B cell (primary cell): Measurements from ENCODE around the gene CAMTA1. TPM values are rescaled to one million over a fixed set of nuclear protein-coding genes. Genes with fewer than 3 reads are reported as not detected.

Experiments used
- ATAC-seq: fragments of 200-7000 bp; cut with Tn5 transposase; one replicate; pipeline ENCODE4 v1.10.0; 2021; ENCODE audit warnings: low read depth, mild to moderate bottlenecking, moderate number of reproducible peaks, moderate library complexity
- CTCF ChIA-PET: fragments of 350-600 bp; sonication (Branson Sonifier 250); formaldehyde crosslinking; loops from one replicate; lab custom pipeline; 2021; ENCODE audit warnings: antibody characterized with exemption, inconsistent platforms; lab: Charles Lee
- POLR2A ChIA-PET: fragments of 350-600 bp; sonication (Branson Sonifier 250); formaldehyde crosslinking; loops from one replicate; lab custom pipeline; 2021; ENCODE audit warnings: antibody characterized with exemption; lab: Charles Lee
- DNase-seq: peaks from one replicate; pipeline ENCODE4 v3.0.0; 2013
- H2AFZ ChIP-seq: 2 replicates; pipeline ENCODE4 v1.6.1; 2012; ENCODE audit warnings: mild to moderate bottlenecking, low read depth, low read length; ENCODE audit not compliant: insufficient read depth, poor library complexity, severe bottlenecking
- H3K27ac ChIP-seq, 2 donors: 1 replicate in 1 of 2; 2 replicates in 1 of 2; pipeline ENCODE4 v1.5.1; 2012 to 2013; ENCODE audit warnings: low read length in 2 of 2, mild to moderate bottlenecking in 2 of 2, moderate library complexity in 1 of 2
- H3K27me3 ChIP-seq, 4 experiments: fragments of 200-600 bp in 1 of 4; sonication (generic) in 1 of 4; replicated peaks in 1 of 4; 1 replicate in 2 of 4; 2 replicates in 2 of 4; pipeline versions ENCODE4 v1.6.1 to v1.7.0; 2013 to 2016; ENCODE audit warnings: low read length in 3 of 4, mild to moderate bottlenecking in 2 of 4, mixed read lengths in 1 of 4, moderate library complexity in 1 of 4; ENCODE audit not compliant: insufficient read depth in 4 of 4, control insufficient read depth in 3 of 4; ENCODE audit errors: control extremely low read depth in 1 of 4
- H3K36me3 ChIP-seq, 2 experiments: replicated peaks in 1 of 2; 1 replicate in 1 of 2; 2 replicates in 1 of 2; pipeline versions ENCODE4 v1.6.1 to v1.7.1; 2013; ENCODE audit warnings: low read length in 1 of 2; ENCODE audit not compliant: insufficient read depth in 2 of 2, control insufficient read depth in 1 of 2; ENCODE audit errors: control extremely low read depth in 1 of 2, extremely low read depth in 1 of 2
- H3K4me1 ChIP-seq, 2 donors: fragments of 200-600 bp in 1 of 2; sonication (generic) in 1 of 2; 1 replicate in 1 of 2; 2 replicates in 1 of 2; pipeline versions ENCODE4 v1.5.1 to v1.6.1; 2013 to 2017; ENCODE audit warnings: low read length in 2 of 2; ENCODE audit not compliant: control insufficient read depth in 2 of 2, insufficient read depth in 2 of 2
- H3K4me2 ChIP-seq: replicated peaks from 2 replicates; pipeline ENCODE3; 2012; ENCODE audit warnings: mild to moderate bottlenecking, low read depth, low read length; ENCODE audit not compliant: poor library complexity, severe bottlenecking
- H3K4me3 ChIP-seq, 5 experiments: fragments of 200-600 bp in 1 of 5; sonication (generic) in 1 of 5; 1 replicate in 3 of 5; 2 replicates in 2 of 5; pipeline versions ENCODE4 v1.5.1 to v1.7.0; 2011 to 2016; ENCODE audit warnings: low read length in 4 of 5, mild to moderate bottlenecking in 4 of 5, low read depth in 2 of 5, control low read depth in 1 of 5, moderate library complexity in 1 of 5; ENCODE audit not compliant: insufficient read depth in 1 of 5; ENCODE audit errors: control extremely low read depth in 1 of 5, extremely low read depth in 1 of 5
- H3K79me2 ChIP-seq: fragments of 200-600 bp; sonication (generic); one replicate; pipeline ENCODE4 v1.6.0; 2016; ENCODE audit warnings: low read length; ENCODE audit not compliant: control insufficient read depth, insufficient read depth
- H3K9ac ChIP-seq: fragments of 200-600 bp; sonication (generic); 2 replicates; pipeline ENCODE4 v1.6.1; 2017; ENCODE audit warnings: mild to moderate bottlenecking, low read length, moderate library complexity
- H3K9me3 ChIP-seq, 3 donors: one replicate each; pipeline versions ENCODE4 v1.6.1 to v1.7.1; 2013; ENCODE audit warnings: low read length in 2 of 3; ENCODE audit not compliant: control insufficient read depth in 2 of 3, insufficient read depth in 1 of 3; ENCODE audit errors: control extremely low read depth in 1 of 3
- H4K20me1 ChIP-seq: 2 replicates; pipeline ENCODE4 v1.6.0; 2012; ENCODE audit warnings: mild to moderate bottlenecking, low read length; ENCODE audit not compliant: insufficient read depth, control insufficient read depth, poor library complexity, severe bottlenecking
- H3K27ac Mint-ChIP-seq: one replicate; pipeline ENCODE4 v1.8.0; 2021; ENCODE audit warnings: mixed read lengths
- H3K27me3 Mint-ChIP-seq: one replicate; pipeline ENCODE4 v1.8.0; 2021; ENCODE audit warnings: mixed read lengths
- H3K4me1 Mint-ChIP-seq: one replicate; pipeline ENCODE4 v1.8.0; 2021; ENCODE audit warnings: mixed read lengths
- H3K4me3 Mint-ChIP-seq: one replicate; pipeline ENCODE4 v1.8.0; 2021; ENCODE audit warnings: mixed read lengths
- H3K9me3 Mint-ChIP-seq: one replicate; pipeline ENCODE4 v1.8.0; 2022; ENCODE audit warnings: mixed read lengths; ENCODE audit not compliant: insufficient read depth
- CTCF ChIP-seq: fragments of 200-600 bp; IDR thresholded peaks from one replicate; pipeline ENCODE4 v1.8.0; 2022; ENCODE audit warnings: antibody characterized with exemption, mild to moderate bottlenecking
- EZH2 ChIP-seq: IDR thresholded peaks from 2 replicates; pipeline ENCODE4 v1.6.1; 2012; ENCODE audit warnings: borderline replicate concordance, low read depth, mild to moderate bottlenecking, moderate library complexity, low read length; ENCODE audit not compliant: insufficient read depth, poor library complexity, severe bottlenecking
- WGBS: methylation state at CpG from one replicate; pipeline ENCODE4 v1.1.5; 2013; ENCODE audit warnings: missing lambda C conversion rate; ENCODE audit not compliant: insufficient coverage; 5-methylcytosine and 5-hydroxymethylcytosine counted together
- intact Hi-C: fragments of 100-400 bp; cut with micrococcal nuclease; formaldehyde crosslinking; loops from one replicate; pipeline ENCODE4 v1.10.0; 2022
- polyA plus RNA-seq: library from polyadenylated mRNA; depleted of rRNA; stranded (reverse); fragments of >200 nt; gene quantifications from 2 replicates; pipeline ENCODE4 v1.2.3, GENCODE V29; 2012
- total RNA-seq, 2 donors: library from RNA; stranded (reverse); fragments of 120-200 nt in 1 of 2; gene quantifications; 1 replicate in 1 of 2; 2 replicates in 1 of 2; pipeline versions ENCODE4 v1.2.3 to v1.2.4, GENCODE V29; 2013 to 2022

Gene CAMTA1
- total and polyA plus RNA-seq, 2 donors (not counting 1 experiment from before 2014, with no cell fraction given), result 42.2 to 45.7 TPM

GRCh38 chr1:6785728-6786505 is 663 bp downstream of the CAMTA1 start:
- H3K4me3 Mint-ChIP-seq, result peak overlapping the region; percentile 90
- intact Hi-C loops, result loop anchor here (1.0 to 10.0 kb wide), 4 partner anchors 85 to 791 kb away; partner anchors contain the start of genes DNAJC11, KLHL21, NPHP4 and RPL22

More at GRCh38 chr1:6785728-6786505, 663 bp downstream of the CAMTA1 start:
- Mint-ChIP-seq H3K27ac (peak overlapping the region; percentile 90), H3K27me3 (no peaks in the 10 kb centered on the region), H3K4me1 (peaks cover 51% of the 10 kb centered on the region), H3K9me3 (no peaks in the 10 kb centered on the region)
- POLR2A ChIA-PET, result interaction anchor here (1.8 kb wide), 1 partner anchor 66 kb away, joined by 4 read pairs; no protein-coding TSS in a partner anchor
- peak overlapping the region; percentile 71 for H3K9ac ChIP-seq
- CTCF ChIA-PET, result no interaction called here
- peaks cover 31% of the 10 kb centered on the region for H4K20me1 ChIP-seq
- TF ChIP-seq EZH2 (no peak), CTCF (no peak)
- peak overlapping the region; percentile 14 to 56 for H3K27ac ChIP-seq
- peaks cover 0 to 5% of the 10 kb centered on the region in 2 experiments for H3K36me3 ChIP-seq
- peak overlapping the region in 4 of 5 experiments; percentile 52 to 71 (median 60) for H3K4me3 ChIP-seq
- peak; percentile 7 for ATAC-seq
- H3K4me1 ChIP-seq, result peaks cover 15 to 18% of the 10 kb centered on the region in 2 donors
- DNase-seq, result peak; percentile 59
- H3K27me3 ChIP-seq, result no peaks in the 10 kb centered on the region
- WGBS, result under 1% methylated on average over 68 of the region's 78 CpGs
- peaks cover 50% of the 10 kb centered on the region for H3K79me2 ChIP-seq
- H3K9me3 ChIP-seq, result no peaks in the 10 kb centered on the region
- H2AFZ ChIP-seq, result peak overlapping the region; percentile 38
- peak overlapping the region; percentile 95 for H3K4me2 ChIP-seq
